ENCODE data around the gene INAFM1.
"Not testable (repeated sequence)": the region's sequence is repeated elsewhere in the genome, so short reads cannot be mapped to it uniquely, and the experiment has no call there.

The INAFM1 gene

GRCh38 chr19:47270408-47270807 lies 4.3 kb upstream of the INAFM1 start:
- DNase-seq: no peak

GRCh38 chr19:47271949-47272348 lies 2.7 kb upstream of the INAFM1 start:
- no peak for DNase-seq

GRCh38 chr19:47272448-47273312 lies 2.0 kb upstream of the INAFM1 start:
- no peak for DNase-seq

- no peak for DNase-seq
Observed at GRCh38 chr19:47273313-47274070, 1.2 kb upstream of the INAFM1 start.

GRCh38 chr19:47274891-47275761 lies 441 bp downstream of the INAFM1 start:
- no peak for DNase-seq

DNA sequence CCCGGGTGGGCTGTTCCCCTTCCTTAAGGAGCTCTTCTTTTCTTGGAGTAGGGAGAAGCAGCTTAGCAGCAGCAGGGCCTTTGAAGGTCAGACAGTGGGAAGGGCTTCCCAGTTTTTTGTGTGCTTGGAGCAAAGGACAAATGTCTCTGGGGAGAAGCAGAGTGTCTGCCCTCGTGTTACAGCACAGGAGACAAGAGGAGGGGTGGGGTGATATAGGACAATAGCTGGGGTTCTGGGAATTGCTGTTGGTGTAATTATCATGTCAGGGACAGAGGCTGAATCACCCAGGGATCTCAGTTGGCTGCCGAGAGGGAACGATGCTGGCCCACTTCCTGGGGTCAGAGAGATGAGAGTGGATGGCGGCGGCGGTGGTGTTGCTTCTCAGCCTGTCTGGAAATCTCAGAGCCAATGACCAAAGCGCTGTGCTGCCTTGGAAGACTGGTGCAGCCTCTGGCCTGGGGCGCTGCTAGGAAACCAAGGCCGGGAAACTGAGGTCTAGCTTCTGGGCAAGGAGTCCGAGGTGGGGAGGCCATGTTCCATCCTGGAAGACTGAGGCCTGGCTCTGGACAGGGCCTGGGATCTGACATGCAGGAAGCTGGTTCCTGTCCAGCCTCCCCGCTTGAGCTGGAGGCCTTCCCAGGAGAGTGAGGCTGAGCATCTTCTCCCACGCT lies 1.2 kb downstream of the INAFM1 start:
- no peak for DNase-seq

GRCh38 chr19:47276513-47276912 lies 1.8 kb downstream of the INAFM1 start:
- DNase-seq: not testable (repeated sequence)

- no peak for DNase-seq
Observed at GRCh38 chr19:47280183-47280797, 5.6 kb downstream of the INAFM1 start.

DNA sequence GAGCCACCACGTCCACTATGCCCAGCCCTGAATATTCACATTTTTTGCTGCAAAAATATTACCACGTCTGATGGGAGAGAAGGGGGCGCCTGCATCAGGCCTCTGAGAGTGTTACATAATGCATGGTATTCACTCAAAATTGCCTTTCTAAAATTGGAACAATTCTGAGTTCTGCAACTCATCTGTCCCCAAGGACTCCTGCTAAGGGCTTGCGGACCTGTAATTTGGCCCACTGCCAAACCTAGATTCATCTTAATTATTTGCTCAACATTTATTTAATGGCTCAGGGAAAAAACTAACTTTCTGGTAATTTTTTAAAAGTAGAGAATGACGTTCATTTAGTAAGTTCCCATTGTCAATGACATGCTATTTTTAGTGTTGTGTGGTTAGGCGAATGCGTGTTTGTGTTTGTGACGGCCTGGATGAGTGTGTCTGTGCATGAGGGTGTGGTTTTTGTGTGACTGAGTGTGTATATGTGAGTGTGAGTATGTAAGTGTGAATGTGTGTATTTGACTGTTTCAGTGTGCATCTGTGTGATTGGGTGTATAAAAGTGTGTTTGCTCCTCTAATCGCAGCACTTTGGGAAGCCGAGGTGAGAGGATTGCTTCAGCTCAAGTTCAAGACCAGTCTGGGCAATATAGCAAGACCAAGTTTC lies 8.8 kb downstream of the INAFM1 start:
- DNase-seq: no peak

- no peak for DNase-seq
Observed at GRCh38 chr19:47284324-47284899, 9.7 kb downstream of the INAFM1 start.

DNA sequence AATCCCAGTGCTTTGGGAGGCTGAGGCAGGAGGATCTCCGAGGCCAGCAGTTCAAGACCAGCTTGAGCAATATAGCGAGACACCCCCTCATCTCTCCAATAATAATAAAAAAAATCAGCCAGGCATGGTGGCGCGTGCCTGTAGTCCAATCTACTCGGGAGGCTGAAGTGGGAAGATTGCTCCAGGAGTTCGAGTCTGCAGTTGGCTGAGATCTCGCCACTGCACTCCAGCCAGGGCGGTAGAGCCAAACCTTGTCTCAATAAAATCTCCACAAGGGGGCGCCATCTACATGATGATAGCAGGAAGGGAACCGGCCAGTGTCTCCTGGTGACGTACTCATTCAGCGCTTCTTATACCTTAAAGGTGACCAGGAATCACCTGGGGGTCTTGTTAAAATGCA lies 21.4 kb downstream of the INAFM1 start:
- DNase-seq: no peak

GRCh38 chr19:47300867-47301266 lies 26.2 kb downstream of the INAFM1 start:
- not testable (repeated sequence) for DNase-seq

DNA sequence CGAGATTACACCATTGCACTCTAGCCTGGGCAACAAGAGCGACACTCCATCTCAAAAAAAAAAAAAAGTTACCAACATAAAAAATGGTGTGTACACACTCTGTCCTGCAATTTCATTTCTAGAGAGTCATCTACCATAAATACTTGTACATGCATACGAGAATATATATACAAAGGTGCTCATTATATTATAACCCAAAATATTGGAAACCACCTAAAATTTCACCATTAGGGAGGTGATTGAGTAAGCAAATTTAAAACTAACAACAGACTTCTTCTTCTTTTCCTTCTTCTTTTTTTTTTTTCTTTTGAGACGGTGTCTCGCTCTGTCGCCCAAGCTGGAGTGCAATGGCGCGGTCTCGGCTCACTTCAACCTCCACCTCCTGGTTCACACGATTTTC lies 27.6 kb downstream of the INAFM1 start:
- DNase-seq: no peak

- DNase-seq: no peak
Observed at GRCh38 chr19:47303966-47304365, 29.3 kb downstream of the INAFM1 start.

DNA sequence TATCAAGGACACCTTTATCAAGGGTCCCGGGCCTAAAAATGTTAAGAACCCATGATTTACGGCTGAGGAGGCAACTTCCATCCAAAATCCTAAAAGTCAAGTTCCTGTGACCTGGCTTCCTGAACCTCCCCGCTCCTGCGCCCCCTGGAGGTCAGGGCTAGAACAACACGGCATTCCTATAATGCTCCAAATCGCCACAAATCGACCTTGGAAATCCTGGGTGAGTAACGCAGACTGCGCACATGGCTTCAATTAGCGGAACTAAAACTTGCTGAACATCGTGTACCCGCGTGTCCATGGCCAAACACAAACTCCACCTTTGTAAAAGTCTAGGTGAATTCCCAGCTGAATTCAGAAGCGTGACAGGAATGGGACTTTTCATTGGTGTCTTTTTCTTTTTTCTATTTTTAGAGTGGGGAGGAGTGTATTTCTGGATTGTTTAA lies 30.6 kb downstream of the INAFM1 start:
- DNase-seq: no peak

- no peak for DNase-seq
Observed at GRCh38 chr19:47306303-47306702, 31.6 kb downstream of the INAFM1 start.

DNA sequence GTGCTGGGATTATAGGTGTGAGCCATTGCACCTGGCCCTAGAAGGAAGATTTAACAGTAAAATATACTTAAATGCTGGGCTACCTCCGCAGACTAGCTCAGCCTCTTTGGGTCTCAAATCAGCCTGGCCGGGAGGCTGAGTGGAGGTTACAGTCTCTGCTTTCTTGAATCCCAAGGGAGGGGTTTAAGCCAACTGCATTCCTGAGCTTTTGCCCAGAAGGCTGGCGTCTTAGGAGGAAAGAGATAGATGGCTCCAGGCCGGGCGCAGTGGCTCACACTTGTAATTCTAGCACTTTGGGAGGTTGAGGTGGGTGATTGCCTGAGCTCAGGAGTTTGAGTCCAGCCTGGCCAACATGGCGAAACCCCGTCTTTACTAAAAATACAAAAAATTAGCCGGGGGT lies 34.4 kb downstream of the INAFM1 start:
- DNase-seq: no peak

GRCh38 chr19:47309608-47310007 lies 34.9 kb downstream of the INAFM1 start, which contains the start of gene C5AR1:
TSS of gene C5AR1 (plus strand) at chr19:47309861. CDS start at chr19:47309896, 35 bp downstream.
- no peak for DNase-seq

DNA sequence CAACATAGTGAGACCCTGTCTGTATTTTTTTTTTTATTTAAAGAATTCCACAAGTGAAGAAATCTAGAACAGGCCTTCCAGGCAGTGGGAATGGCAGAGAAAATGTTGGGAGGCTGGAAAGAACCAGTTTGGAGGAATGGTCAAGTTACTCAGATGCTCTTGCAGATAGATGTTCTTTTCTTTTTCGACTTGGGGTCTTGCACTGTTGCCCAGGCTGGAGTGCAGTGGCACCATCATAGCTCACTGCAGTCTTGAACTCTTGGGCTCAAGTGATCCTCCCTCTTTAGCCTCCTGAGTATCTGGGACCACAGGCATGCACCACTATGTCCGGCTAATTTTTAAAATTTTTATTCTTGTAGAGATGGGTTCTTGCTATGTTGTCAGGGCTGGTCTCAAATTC lies 35.6 kb downstream of the INAFM1 start:
- DNase-seq: no peak

GRCh38 chr19:47310819-47311218 lies 36.1 kb downstream of the INAFM1 start:
- peak; percentile 49 for DNase-seq
